Astrocyte (in vitro differentiated cells and primary cell): Measurements from ENCODE around the gene HIPK2.

Experiments used
- EZH2 ChIP-seq: IDR thresholded peaks from 2 replicates; pipeline ENCODE4 v1.6.1; 2012; ENCODE audit warnings: mild to moderate bottlenecking, low read length, inconsistent platforms; ENCODE audit not compliant: insufficient read depth
- TF ChIP-seq, protein P1 (sequence below): IDR thresholded peaks from 2 replicates; pipeline ENCODE4 v1.5.1; 2011; ENCODE audit warnings: low read depth, mild to moderate bottlenecking, inconsistent platforms, low read length, moderate library complexity; ENCODE audit not compliant: insufficient read depth

DNA sequence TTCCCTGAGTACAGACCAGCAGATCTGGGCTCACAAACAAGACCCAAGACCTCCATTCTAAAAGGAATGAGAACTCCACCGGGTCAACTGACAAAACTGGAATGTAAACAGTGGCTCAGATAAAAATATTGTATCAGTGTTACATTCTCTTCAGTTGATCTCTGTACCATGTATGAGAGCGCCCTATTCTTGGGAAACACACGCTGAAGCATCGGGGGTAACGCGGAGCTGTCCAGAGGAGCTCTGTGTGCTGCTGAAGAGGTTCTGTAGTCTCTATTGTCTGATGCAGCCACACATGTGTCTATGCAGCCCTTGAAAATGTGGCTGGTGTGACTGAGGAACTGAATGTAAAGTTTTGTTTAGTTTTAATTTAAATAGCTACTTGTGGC is 39.7 kb downstream of the HIPK2 start:
- TF ChIP-seq, protein P1, sequence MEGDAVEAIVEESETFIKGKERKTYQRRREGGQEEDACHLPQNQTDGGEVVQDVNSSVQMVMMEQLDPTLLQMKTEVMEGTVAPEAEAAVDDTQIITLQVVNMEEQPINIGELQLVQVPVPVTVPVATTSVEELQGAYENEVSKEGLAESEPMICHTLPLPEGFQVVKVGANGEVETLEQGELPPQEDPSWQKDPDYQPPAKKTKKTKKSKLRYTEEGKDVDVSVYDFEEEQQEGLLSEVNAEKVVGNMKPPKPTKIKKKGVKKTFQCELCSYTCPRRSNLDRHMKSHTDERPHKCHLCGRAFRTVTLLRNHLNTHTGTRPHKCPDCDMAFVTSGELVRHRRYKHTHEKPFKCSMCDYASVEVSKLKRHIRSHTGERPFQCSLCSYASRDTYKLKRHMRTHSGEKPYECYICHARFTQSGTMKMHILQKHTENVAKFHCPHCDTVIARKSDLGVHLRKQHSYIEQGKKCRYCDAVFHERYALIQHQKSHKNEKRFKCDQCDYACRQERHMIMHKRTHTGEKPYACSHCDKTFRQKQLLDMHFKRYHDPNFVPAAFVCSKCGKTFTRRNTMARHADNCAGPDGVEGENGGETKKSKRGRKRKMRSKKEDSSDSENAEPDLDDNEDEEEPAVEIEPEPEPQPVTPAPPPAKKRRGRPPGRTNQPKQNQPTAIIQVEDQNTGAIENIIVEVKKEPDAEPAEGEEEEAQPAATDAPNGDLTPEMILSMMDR = no peak
- no peak for TF ChIP-seq EZH2
